SU-DHL-6 (cell line): ENCODE results near the gene ABCB9.

Experiments
- CTCF ChIP-seq: fragments of 200-600 bp; sonication (generic); IDR thresholded peaks from one replicate; pipeline ENCODE4 v1.5.1; 2017; ENCODE audit warnings: antibody characterized with exemption, mild to moderate bottlenecking, low read length, moderate library complexity; ENCODE audit not compliant: insufficient read depth, poor library complexity, severe bottlenecking
- EZH2phosphoT487 ChIP-seq: fragments of 200-600 bp; sonication (generic), shearing (Covaris generic); conservative IDR thresholded peaks from 2 replicates; pipeline ENCODE4 v1.6.1; 2018; ENCODE audit warnings: mild to moderate bottlenecking, antibody characterized with exemption, low read length, moderate library complexity, mixed read lengths

- TF ChIP-seq CTCF (no peak), EZH2phosphoT487 (no peak)
These were observed 21.4 kb downstream of the ABCB9 start for GRCh38 chr12:122944605-122945592.
